ENCODE measurements around the gene SERPING1. TPM values are rescaled to one million over a fixed set of nuclear protein-coding genes. Genes with fewer than 3 reads are reported as not detected.

SERPING1 gene
- total and polyA plus RNA-seq, 2 donors (not counting 3 experiments of a cell fraction or from before 2014, with no cell fraction given): 0.30 TPM; not detected in 1

DNA sequence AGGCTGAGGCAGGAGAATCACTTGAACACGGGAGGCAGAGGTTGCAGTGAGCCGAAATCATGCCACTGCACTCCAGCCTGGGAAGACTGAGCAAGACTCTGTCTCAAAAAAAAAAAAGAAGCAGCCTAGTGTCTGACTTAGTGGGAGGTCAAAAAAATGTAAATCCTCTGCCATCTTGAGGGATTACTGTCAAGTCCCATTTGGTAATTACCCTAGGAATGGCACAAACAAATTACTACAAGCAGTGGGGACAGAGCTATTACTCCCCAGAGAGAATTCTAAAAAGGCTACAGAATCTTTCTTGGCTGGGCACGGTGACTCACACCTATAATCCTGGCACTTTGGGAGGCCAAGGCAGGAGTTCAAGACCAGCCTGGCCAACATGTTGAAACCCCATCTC, 3.8 kb downstream of the SERPING1 start:
- Histone ChIP-seq H3K27me3 (ENCODE audit: control insufficient read depth in 2 of 2, insufficient read depth in 2 of 2, low read length in 2 of 2) (peaks cover 19 to 22% of the 10 kb centered on the region in 2 experiments), H3K4me3 (replicated peaks in 1 of 3; ENCODE audit: insufficient read depth in 1 of 3, low read depth in 1 of 3, low read length in 3 of 3) (no peak overlapping the region), H3K9ac (replicated peaks; ENCODE audit: extremely low read depth, insufficient read depth, low read length) (no peak overlapping the region), H3K27ac (ENCODE audit: insufficient read depth, low read depth, low read length) (no peak overlapping the region), H3K79me2 (ENCODE audit: control insufficient read depth, insufficient read depth, low read length) (no peaks in the 10 kb centered on the region), H3K36me3 (ENCODE audit: control insufficient read depth in 2 of 2, extremely low read depth in 1 of 2, insufficient read depth in 2 of 2, low read length in 2 of 2) (no peaks in the 10 kb centered on the region), H3K4me1 (ENCODE audit: control insufficient read depth, extremely low read depth, insufficient read depth, low read length) (no peaks in the 10 kb centered on the region), H4K20me1 (replicated peaks; ENCODE audit: control insufficient read depth, extremely low read depth, insufficient read depth, low read length) (no peaks in the 10 kb centered on the region), H3K9me3 (replicated peaks; ENCODE audit: control insufficient read depth, insufficient read depth, low read length) (no peaks in the 10 kb centered on the region), H2AFZ (ENCODE audit: low read depth, low read length) (no peak overlapping the region), H3K9me1 (replicated peaks; ENCODE audit: control insufficient read depth, extremely low read depth, insufficient read depth, low read length) (no peaks in the 10 kb centered on the region), H3K4me2 (ENCODE audit: insufficient read depth, low read length) (no peak overlapping the region)
- intact Hi-C loops (cut with micrococcal nuclease): no loop called here
- ChIA-PET CTCF (no interaction called here), POLR2A (no interaction called here)
- no TSS peak for BruUV-seq (replicated peaks)
- TF ChIP-seq EZH2 (IDR thresholded peaks at IDR 0.05; ENCODE audit: borderline replicate concordance, low read depth, low read length, severe bottlenecking): no peak
- TF ChIP-seq MYC (IDR thresholded peaks at IDR 0.05; ENCODE audit: low read depth, low read length): no peak
- TF ChIP-seq FOS (IDR thresholded peaks at IDR 0.05; ENCODE audit: borderline replicate concordance, insufficient read depth, low read length): no peak
- TF ChIP-seq, protein P1, sequence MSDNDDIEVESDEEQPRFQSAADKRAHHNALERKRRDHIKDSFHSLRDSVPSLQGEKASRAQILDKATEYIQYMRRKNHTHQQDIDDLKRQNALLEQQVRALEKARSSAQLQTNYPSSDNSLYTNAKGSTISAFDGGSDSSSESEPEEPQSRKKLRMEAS (IDR thresholded peaks at IDR 0.05; ENCODE audit: insufficient read depth, insufficient read length): no peak
- TF ChIP-seq POLR2AphosphoS5 (IDR thresholded peaks at IDR 0.05; ENCODE audit: insufficient read depth, low read depth, low read length): no peak
- TF ChIP-seq, protein P2, sequence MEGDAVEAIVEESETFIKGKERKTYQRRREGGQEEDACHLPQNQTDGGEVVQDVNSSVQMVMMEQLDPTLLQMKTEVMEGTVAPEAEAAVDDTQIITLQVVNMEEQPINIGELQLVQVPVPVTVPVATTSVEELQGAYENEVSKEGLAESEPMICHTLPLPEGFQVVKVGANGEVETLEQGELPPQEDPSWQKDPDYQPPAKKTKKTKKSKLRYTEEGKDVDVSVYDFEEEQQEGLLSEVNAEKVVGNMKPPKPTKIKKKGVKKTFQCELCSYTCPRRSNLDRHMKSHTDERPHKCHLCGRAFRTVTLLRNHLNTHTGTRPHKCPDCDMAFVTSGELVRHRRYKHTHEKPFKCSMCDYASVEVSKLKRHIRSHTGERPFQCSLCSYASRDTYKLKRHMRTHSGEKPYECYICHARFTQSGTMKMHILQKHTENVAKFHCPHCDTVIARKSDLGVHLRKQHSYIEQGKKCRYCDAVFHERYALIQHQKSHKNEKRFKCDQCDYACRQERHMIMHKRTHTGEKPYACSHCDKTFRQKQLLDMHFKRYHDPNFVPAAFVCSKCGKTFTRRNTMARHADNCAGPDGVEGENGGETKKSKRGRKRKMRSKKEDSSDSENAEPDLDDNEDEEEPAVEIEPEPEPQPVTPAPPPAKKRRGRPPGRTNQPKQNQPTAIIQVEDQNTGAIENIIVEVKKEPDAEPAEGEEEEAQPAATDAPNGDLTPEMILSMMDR (IDR thresholded peaks at IDR 0.05; ENCODE audit: extremely low read depth in 1 of 2, insufficient read depth in 1 of 2, low read depth in 1 of 2, low read length in 2 of 2): no peak
- no peak for TF ChIP-seq POLR2A (IDR thresholded peaks at IDR 0.05; ENCODE audit: low read depth, low read length)
- no peak for TF ChIP-seq JUN (IDR thresholded peaks at IDR 0.05; ENCODE audit: borderline replicate concordance, insufficient read depth, insufficient read length, low read depth)
- TF ChIP-seq GATA2 (IDR thresholded peaks at IDR 0.05; ENCODE audit: insufficient read depth, insufficient read length, low read depth, low read length): no peak
- DNase-seq (ENCODE audit: low read depth, low spot score) (no peak), FAIRE-seq (no peak)
- dilution Hi-C loops (cut with MboI; ENCODE audit: extremely low pct_ligation_motif_present, low sequenced_read_pairs): no loop called here

All from endothelial cell of umbilical vein (primary cell).